IPS-NIHi11 (cell line): Measurements from ENCODE around the gene COLEC11.
A peak's percentile ranks its signal among the peaks of the same experiment; 100 is the strongest.

Experiments
- DNase-seq: peaks from one replicate; pipeline ENCODE4 v3.0.0; 2012; ENCODE audit warnings: mixed read lengths, low spot score

The COLEC11 gene

GRCh38 chr2:3675687-3676086 is 80.8 kb downstream of the COLEC11 start:
- no peak for DNase-seq

- DNase-seq, result no peak
These were observed 82.5 kb downstream of the COLEC11 start for GRCh38 chr2:3677436-3677835.

GRCh38 chr2:3678212-3678611 is 83.3 kb downstream of the COLEC11 start:
- no peak for DNase-seq

- DNase-seq, result no peak
These were observed 84.3 kb downstream of the COLEC11 start for GRCh38 chr2:3679180-3679579.

- DNase-seq, result no peak
These were observed 84.9 kb downstream of the COLEC11 start for GRCh38 chr2:3679616-3680393.

GRCh38 chr2:3680548-3681345 is 85.8 kb downstream of the COLEC11 start:
- no peak for DNase-seq

- no peak for DNase-seq
These were observed 86.7 kb downstream of the COLEC11 start for GRCh38 chr2:3681625-3682024.

- DNase-seq, result no peak
These were observed 87.9 kb downstream of the COLEC11 start for GRCh38 chr2:3682811-3683210.

- DNase-seq, result no peak
These were observed 89.0 kb downstream of the COLEC11 start for GRCh38 chr2:3683748-3684454.

- no peak for DNase-seq
These were observed 95.3 kb downstream of the COLEC11 start for GRCh38 chr2:3689998-3690748.

GRCh38 chr2:3692375-3692774 is 97.5 kb downstream of the COLEC11 start:
- DNase-seq, result peak; percentile 55
